Right kidney (tissue), 1 donor: ENCODE results near the gene SGMS1.
A peak's percentile ranks its signal among the peaks of the same experiment; 100 is the strongest.

Source experiments
- DNase-seq: peaks from one replicate; pipeline ENCODE4 v3.0.0-alpha.2; 2016

SGMS1 gene

GRCh38 chr10:50332108-50332842, 291.5 kb downstream of the SGMS1 start:
- no peak for DNase-seq

GRCh38 chr10:50331486-50331885, 292.3 kb downstream of the SGMS1 start:
- no peak for DNase-seq

DNA sequence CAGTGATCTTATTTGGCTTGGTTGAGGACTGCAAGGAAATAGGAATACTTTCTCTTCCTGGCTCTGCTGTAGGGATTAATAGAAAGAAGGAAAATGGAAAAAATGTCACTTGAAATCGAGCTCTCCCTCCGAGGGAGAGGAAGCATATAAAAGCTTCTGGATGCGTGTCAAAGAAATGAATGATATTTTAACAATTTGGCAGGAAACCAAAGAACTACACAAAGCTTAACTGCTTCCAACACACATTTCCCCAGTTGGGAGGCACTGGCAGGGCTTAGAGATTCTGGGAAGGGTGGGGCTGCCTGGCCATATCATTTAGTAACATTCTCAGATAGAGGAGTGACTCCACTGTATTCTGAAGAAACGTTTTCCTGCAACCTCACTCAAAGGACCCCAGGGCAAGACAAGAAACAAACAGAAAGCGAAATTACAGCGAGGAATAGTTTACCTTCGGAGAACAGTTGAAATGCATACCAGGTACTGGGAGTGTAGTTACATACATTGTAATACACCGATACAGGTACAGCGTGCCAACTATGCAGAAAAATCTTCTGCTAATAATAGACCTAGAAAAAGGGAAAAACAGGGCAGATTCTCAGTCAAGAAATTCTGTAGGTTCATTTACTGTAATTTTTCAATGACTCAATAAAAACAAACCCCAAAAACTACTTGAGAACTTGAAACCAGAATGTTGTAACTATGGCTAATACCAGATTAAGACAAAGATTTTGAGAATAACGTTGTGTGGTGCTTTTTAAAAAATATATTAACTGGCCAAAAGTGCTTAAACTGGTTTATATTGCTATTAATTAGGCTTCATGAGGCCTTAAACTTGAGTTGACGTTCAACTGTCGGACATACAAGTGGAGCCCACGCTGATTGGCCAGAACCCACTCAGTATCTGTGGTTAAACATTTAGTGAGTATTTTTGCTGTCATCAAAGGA, 296.7 kb downstream of the SGMS1 start:
- DNase-seq, result peak; percentile 11

DNA sequence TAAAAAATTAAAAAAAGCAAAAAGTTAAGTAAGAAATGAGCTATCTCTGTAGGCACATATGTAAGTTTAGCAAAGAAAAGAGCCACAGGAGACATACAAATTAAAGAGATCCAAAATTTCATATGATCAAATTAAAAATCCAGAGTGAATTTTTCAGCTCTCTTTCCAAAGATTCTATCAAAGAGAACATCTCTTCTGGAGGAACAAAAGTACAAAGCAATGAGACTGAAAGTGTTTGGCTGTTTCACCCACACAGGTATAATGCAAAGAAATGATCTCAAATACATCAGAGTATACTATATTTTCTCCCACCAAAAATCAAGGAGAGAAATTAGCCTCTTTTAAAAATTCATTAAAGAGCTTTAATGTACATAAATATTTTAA, 297.6 kb downstream of the SGMS1 start:
- DNase-seq, result no peak

DNA sequence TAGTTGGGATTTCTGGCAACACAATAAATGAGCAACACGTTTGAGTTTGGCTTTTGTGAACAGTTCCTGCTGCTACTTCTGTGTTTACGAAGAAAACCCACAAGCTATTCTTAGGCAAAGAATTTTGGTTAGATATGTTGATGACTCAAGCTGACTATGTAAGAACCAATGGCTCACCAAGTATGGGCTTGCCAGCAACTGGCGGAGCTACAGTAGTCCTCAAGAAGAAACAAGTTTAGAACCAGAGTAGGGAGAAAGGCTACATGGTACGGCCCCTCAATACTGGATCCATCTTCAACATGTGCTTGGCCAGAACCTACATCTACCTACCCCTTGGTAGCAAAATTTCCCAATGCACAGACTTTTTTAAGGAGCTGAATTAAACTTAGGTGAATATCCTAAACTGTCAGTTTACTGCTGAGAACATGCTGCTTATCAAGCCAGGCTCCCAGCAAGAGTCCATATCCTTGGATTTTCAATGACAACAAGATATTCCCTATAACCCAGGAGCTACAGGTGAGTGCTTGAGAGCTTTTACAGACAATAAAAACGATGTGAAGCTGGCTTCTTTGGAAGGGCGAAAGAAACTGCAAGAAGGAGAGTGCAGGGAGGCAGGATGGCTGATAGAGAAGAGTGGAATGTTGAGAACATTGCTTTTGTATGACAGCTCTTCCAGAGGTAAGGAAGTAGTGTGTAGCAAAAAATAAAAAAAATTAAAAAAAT, 298.1 kb downstream of the SGMS1 start:
- DNase-seq, result no peak

DNA sequence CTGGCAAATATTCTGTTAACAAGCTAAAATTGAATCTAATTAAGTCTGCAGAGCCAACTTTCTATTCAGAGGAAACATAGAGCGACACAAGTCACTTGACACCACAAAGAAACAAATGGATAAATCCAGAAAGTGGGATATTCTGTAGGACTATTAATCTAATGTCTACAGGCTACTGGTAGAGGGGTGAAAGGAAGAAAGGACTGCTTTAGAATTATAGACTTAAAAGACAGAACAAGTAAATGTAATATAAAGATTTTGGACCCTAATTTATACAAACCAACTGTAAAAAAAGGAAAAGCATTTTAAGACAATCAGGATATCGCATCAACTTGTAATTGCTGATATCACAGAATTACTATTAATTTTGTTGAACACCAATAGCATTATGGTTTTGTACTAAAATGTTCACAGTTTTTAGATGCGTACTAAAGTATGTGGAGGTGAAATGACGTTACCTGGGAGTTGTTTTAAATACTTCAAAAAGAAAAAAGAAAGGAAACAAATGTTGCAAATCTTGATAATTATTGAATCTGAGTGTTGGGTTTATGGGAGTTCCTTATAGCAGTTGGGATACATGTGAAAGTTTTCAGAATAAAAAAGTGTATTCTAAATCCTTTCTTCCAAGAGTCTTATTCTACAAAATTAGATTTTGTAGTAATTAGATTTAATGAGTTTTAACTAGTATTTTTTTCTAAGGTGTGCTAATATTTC, 298.9 kb downstream of the SGMS1 start:
- DNase-seq, result no peak

GRCh38 chr10:50324046-50324445, 299.7 kb downstream of the SGMS1 start:
- DNase-seq, result no peak

GRCh38 chr10:50322077-50322476, 301.7 kb downstream of the SGMS1 start:
- DNase-seq, result no peak

GRCh38 chr10:50318129-50318528, 305.6 kb downstream of the SGMS1 start:
- no peak for DNase-seq

DNA sequence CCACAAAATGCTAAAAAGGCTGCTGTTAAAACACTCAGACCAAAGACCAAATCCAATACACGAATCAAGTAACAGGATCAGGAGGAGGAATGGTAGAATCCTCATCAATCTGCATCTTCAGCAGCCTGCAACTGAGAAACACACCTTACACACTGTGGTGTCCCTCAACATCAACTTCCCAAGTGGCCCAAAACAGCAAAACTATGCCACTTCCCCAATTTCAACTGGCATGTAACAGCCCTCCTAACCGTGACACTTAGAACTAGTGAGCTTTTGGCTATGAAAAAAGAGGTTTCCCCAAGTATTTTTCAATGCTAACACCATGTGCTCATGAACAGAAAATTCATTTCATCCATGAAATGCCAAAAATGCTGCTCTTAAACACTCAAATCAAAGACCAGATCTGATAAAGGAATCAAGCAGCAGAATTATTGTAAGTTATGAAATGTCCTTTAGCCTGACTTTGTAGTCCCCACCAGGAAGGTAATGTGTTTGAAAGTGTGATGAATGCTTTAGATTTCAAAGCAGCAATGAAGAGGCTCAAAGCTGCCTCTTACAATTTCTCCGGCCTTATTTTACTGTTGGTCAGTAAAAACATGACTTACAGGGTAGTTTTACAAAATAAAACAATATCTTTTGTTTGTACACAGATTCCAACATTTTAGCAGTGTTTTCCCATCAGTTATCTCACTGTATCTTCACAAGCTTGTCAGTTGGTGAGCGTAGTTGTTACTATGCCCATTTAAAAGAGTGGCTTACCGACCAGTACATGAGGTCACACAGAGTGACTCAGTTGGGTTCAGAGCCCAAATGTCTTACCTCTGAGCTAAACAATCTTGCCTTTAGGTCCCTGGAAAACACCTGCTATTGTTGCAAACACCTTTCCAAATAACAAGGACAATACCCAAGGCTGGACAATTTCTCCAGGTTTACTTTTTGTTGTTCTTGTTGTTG, 306.8 kb downstream of the SGMS1 start:
- DNase-seq, result no peak

DNA sequence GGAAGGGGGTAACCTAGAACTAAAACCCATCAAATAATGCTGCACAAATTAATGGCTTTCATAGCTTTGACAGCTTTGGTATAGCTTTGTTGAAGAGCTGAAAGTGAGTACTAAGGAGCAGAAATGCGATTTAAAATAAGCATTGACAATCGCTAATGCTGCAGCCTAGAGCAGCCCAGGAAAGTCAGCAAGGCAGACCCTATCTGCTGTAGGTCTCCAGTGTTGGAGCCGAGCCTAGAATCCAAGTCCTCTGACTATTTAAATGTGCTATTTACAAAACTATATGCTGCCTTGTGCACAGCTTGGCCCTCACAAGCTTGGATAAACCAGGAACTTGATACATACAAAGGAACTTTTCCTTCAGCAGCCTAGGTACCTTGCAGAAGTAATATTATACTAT, 307.6 kb downstream of the SGMS1 start:
- no peak for DNase-seq

DNA sequence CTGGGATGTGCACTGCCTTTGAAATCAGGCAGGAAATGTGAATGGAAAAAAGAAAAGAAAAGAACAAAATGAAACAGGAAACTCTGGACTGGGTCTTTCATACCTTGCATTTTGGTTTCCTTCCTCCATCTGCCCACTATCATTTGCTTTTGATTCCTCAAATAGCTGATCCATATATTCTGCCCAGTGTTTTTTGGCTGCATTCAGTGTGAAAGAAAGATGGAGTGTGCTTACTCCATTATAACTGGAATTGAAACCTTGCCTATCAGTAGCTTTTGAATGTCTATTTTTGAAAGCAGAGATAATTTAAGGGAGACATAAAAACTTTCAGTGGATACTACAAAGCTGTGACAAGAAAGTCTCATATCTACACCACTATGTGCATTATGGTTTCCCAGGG, 308.3 kb downstream of the SGMS1 start:
- no peak for DNase-seq

DNA sequence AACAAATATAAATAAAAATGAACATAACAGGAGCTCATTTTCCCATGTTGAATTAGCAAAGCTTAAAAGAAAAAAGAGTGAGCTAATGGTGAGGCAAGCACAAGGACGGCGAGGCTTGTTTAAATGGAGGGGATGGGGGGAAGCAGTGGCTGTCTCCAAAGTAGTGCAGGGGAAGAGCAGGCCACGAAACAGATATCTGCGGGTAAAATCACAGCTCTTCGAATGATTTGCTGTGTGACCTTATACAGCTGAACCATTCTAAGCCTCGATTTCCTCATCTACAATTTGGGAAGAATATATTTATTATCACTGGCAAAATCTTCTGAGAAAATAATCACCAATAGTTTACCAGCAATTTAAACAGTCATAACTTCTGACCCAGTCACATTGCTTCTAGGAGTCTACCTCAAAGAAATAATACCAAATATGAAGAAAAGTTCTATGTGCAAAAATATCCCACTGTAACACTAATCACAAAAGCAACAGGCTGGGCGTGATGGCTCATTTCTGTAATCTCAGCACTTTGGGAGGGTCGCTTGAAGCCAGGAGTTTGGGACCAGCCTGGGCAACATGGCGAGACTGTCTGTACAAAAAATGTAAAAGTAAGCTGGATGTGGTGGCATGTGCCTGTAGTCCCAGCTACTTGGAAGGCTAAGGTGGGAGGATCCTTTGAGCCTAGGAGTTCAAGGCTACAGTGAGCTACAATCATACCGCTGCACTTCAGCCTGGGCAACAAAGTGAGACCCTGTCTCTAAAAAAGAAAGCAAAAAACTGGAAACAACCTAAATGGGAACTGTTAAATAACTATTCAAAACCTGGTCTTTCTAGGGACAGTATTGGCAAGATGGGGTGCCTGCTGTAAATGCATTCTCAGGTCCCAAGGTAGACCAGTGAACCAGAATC, 309.3 kb downstream of the SGMS1 start:
- DNase-seq, result no peak

- no peak for DNase-seq
Measured at GRCh38 chr10:50312464-50313437, 311.0 kb downstream of the SGMS1 start.

- no peak for DNase-seq
Measured at GRCh38 chr10:50310560-50311174, 313.1 kb downstream of the SGMS1 start.

GRCh38 chr10:50309342-50309741, 314.4 kb downstream of the SGMS1 start:
- DNase-seq, result no peak

GRCh38 chr10:50304660-50305059, 319.1 kb downstream of the SGMS1 start:
- DNase-seq, result peak; percentile 9
